Muscle of back (tissue), 11 donors: ENCODE data around the gene BRF1. TPM values are rescaled to one million over a fixed set of nuclear protein-coding genes. Genes with fewer than 3 reads are reported as not detected.

ENCODE experiments used
- DNase-seq, 3 donors: peaks; one replicate each; pipeline versions ENCODE4 v3.0.0 to v3.0.0-alpha.2; 2013
- polyA plus RNA-seq, 10 donors: library from polyadenylated mRNA; unstranded; fragments of 120-200 nt; gene quantifications; one replicate each; pipeline ENCODE4 v1.2.1, GENCODE V29; 2013; ENCODE audit not compliant: insufficient read length in 10 of 10

Gene BRF1
- polyA plus RNA-seq, 10 donors = 17.7 to 28.4 (median 24.8) TPM

- no peak for DNase-seq
Measured at GRCh38 chr14:105159344-105159743, 141.5 kb downstream of the BRF1 start.

Other genes with a start within 250 kb of the BRF1 start
- 1 to 10 TPM in 3 of 10 donors, under 1 TPM in 7; 0.59 to 1.0 (median 0.88) TPM for gene GPR132, start 235.6 kb downstream of the BRF1 start, polyA plus RNA-seq
- gene JAG2, start 132.2 kb downstream of the BRF1 start, polyA plus RNA-seq = 10 to 100 TPM; 21.8 to 51.2 (median 35.0) TPM
- 10 to 100 TPM in 8 of 10 donors, 1 to 10 TPM in 2; 7.3 to 19.6 (median 13.8) TPM for gene NUDT14, start 119.7 kb downstream of the BRF1 start, polyA plus RNA-seq
- gene BTBD6, start 52.5 kb downstream of the BRF1 start, polyA plus RNA-seq = 10 to 100 TPM; 29.6 to 45.7 (median 37.9) TPM
- gene PACS2, start 13.7 kb upstream of the BRF1 start, polyA plus RNA-seq = 100 to 1,000 TPM in 1 of 10 donors, 10 to 100 TPM in 9; 68.7 to 112 (median 87.4) TPM
- gene TEX22, start 97.5 kb upstream of the BRF1 start, polyA plus RNA-seq = 1 to 10 TPM in 6 of 10 donors, under 1 TPM in 4; 0.24 to 3.2 (median 1.1) TPM
- gene MTA1, start 118.8 kb upstream of the BRF1 start, polyA plus RNA-seq = 10 to 100 TPM; 53.6 to 88.0 (median 77.0) TPM
- 100 to 1,000 TPM; 168 to 264 (median 195) TPM for gene CRIP2, start 173.8 kb upstream of the BRF1 start, polyA plus RNA-seq
- gene CRIP1, start 185.9 kb upstream of the BRF1 start, polyA plus RNA-seq = 10 to 100 TPM; 27.5 to 85.2 (median 44.3) TPM
- gene TEDC1, start 190.2 kb upstream of the BRF1 start, polyA plus RNA-seq = 1 to 10 TPM; 3.4 to 8.7 (median 5.9) TPM
- gene TMEM121, start 225.6 kb upstream of the BRF1 start, polyA plus RNA-seq = 1 to 10 TPM; 1.0 to 3.7 (median 2.1) TPM